ENCODE data around the gene DPP6.

Gene DPP6

GRCh38 chr7:154583454-154583853, 531.3 kb downstream of the DPP6 start:
- TF ChIP-seq CTCF (IDR thresholded peaks at IDR 0.05; ENCODE audit: extremely low read depth, insufficient read depth, missing control alignments): no peak
- no peak for DNase-seq (ENCODE audit: low spot score)
- in situ Hi-C loops (cut with MboI; ENCODE audit: low pct_unique_long_range_greater_than_20kb, low sequenced_read_pairs, unreplicated experiment): no loop called here

GRCh38 chr7:154584352-154585252, 532.4 kb downstream of the DPP6 start:
- in situ Hi-C loops (cut with MboI; ENCODE audit: low pct_unique_long_range_greater_than_20kb, low sequenced_read_pairs, unreplicated experiment): no loop called here
- DNase-seq (ENCODE audit: low spot score): no peak
- TF ChIP-seq CTCF (IDR thresholded peaks at IDR 0.05; ENCODE audit: extremely low read depth, insufficient read depth, missing control alignments): no peak

- in situ Hi-C loops (cut with MboI; ENCODE audit: low pct_unique_long_range_greater_than_20kb, low sequenced_read_pairs, unreplicated experiment): no loop called here
- no peak for DNase-seq (ENCODE audit: low spot score)
- no peak for TF ChIP-seq CTCF (IDR thresholded peaks at IDR 0.05; ENCODE audit: extremely low read depth, insufficient read depth, missing control alignments)
Observed at GRCh38 chr7:154587792-154588191, 535.6 kb downstream of the DPP6 start.

- TF ChIP-seq CTCF (IDR thresholded peaks at IDR 0.05; ENCODE audit: extremely low read depth, insufficient read depth, missing control alignments): no peak
- in situ Hi-C loops (cut with MboI; ENCODE audit: low pct_unique_long_range_greater_than_20kb, low sequenced_read_pairs, unreplicated experiment): no loop called here
- DNase-seq (ENCODE audit: low spot score): no peak
Observed at GRCh38 chr7:154591544-154591943, 539.3 kb downstream of the DPP6 start.

GRCh38 chr7:154592388-154592787, 540.2 kb downstream of the DPP6 start:
- no peak for DNase-seq (ENCODE audit: low spot score)
- TF ChIP-seq CTCF (IDR thresholded peaks at IDR 0.05; ENCODE audit: extremely low read depth, insufficient read depth, missing control alignments): no peak
- in situ Hi-C loops (cut with MboI; ENCODE audit: low pct_unique_long_range_greater_than_20kb, low sequenced_read_pairs, unreplicated experiment): no loop called here

- no peak for TF ChIP-seq CTCF (IDR thresholded peaks at IDR 0.05; ENCODE audit: extremely low read depth, insufficient read depth, missing control alignments)
- DNase-seq (ENCODE audit: low spot score): no peak
- in situ Hi-C loops (cut with MboI; ENCODE audit: low pct_unique_long_range_greater_than_20kb, low sequenced_read_pairs, unreplicated experiment): no loop called here
Observed at GRCh38 chr7:154598396-154598795, 546.2 kb downstream of the DPP6 start.

All from GM13977 (cell line).